HG03108 (cell line): ENCODE data around the gene AGT.

Experiments
- ATAC-seq: cut with Tn5 transposase; IDR thresholded peaks from one replicate; pipeline ENCODE4 v1.9.1; 2021; ENCODE audit warnings: moderate library complexity; ENCODE audit not compliant: unreplicated experiment

The AGT gene

GRCh38 chr1:230713915-230714764 is at the start of gene AGT:
Gene AGT, minus strand, starts transcription at chr1:230714122. Its CDS starts 3,299 bp downstream, at chr1:230710823.
- no peak for ATAC-seq

GRCh38 chr1:230761443-230762167 is 47.7 kb upstream of the AGT start:
- no peak for ATAC-seq

GRCh38 chr1:230760360-230760827 is 46.5 kb upstream of the AGT start:
- ATAC-seq: no peak

DNA sequence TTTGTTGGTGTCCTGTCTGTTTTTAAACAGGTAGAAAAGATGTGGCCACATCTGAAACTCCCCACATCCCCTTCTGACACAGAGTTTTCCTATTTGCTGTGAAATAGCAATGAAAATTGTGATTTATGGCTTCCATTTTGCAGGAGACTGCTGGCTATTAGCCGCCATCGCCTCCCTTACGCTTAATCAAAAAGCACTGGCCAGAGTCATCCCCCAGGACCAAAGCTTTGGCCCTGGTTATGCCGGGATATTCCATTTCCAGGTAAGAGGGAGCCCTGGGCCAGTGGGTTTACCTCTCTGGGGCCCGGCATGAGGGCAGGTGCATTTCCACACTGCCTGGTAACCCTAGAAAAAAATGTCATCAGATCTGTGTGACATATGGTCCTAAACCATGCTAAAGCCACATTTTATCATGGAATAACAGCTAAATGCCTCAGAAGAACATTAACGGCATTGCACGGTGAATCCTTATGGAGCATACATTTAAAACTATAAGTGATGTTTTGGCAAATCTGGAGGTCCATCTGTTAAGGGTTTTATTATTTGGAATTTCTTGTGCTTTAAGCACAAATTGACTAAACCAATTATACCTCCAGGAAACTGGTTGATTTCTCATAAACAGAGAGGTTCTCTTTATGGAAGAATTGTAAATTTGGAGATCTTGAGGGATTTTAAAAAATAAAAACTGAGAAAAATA is 45.6 kb upstream of the AGT start:
- no peak for ATAC-seq

- no peak for ATAC-seq
Observed at GRCh38 chr1:230758709-230759368, 44.9 kb upstream of the AGT start.

DNA sequence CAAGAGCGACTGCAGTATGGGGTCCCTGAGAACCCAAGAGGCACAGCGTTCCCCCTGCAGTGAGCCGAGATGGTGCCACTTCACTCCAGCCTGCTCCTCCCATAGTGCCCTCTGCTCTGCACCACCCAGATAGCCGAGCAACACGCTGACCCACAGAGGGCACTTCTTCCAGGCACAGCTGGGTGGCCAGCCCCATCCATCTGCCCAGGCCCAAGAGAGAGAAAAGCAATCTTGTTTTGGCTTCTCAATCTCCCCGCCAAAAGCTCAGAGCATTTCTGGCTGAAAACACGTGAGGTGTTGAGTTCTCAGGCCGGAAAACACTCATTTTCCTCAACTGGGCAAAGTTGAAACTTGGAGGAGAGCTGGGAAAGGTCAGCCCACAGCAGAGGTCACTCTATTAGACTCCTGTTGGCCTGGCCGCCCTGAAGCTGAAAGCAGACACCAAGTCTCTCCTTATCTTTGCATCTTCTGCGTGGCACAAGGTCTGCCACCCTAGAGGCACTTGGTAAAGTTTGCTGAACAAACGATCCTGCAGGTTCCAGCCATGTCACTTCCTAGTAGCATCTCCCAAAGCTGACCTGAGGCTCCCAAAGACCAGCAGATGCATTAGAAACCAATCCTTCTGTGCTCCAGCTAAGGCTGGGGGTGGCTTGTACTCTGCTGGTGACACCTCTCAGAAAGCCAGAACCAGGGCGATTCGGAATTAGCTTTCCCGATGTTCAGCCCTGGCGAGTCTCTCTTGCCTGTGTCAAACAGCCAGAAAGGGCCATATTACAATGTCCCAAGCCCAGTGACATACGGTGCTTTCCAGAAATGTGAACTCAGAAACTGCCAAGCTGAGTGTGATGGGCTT is 44.2 kb upstream of the AGT start:
- ATAC-seq: no peak

DNA sequence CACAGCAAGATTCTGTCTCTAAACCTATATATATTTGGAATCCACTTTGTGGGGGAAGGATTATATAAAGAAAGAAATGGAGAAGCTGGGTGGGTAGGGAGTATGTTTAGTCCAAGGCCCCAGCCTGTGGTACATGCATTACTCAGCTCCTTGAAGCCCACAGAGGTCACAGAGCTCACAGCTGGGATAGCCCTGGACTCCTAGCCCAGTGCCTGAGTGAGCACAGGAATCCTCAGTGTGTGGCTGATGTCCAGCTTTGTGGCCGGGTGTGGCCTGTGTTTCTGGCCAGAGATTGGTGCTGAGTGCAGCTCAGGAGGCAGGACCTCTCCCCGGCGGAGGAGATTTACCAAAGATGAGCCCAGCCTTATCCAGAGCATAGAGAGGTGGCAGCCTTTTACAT is 40.9 kb upstream of the AGT start:
- ATAC-seq: no peak

- peak; percentile 46 for ATAC-seq
Observed at GRCh38 chr1:230753586-230754251, 39.8 kb upstream of the AGT start.

DNA sequence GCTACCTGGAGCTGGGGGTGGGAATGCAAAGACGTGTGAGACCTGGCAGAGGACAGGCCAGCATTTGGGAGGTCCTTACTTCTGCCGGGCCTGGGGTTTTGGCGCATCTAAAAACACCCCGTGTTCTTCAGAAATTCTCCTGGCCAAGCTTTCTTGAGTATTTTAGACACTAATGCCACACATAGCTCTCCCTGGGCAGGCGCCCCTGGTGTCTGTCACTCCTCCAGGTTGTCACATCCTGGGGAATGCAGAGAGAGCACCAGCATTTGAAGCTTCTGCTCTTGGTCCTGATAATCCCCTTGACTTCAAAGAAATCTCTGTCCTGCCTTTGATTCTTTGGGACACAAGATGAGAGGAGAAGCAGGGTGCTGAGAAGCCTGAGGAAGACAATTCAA is 39.3 kb upstream of the AGT start:
- ATAC-seq: no peak

DNA sequence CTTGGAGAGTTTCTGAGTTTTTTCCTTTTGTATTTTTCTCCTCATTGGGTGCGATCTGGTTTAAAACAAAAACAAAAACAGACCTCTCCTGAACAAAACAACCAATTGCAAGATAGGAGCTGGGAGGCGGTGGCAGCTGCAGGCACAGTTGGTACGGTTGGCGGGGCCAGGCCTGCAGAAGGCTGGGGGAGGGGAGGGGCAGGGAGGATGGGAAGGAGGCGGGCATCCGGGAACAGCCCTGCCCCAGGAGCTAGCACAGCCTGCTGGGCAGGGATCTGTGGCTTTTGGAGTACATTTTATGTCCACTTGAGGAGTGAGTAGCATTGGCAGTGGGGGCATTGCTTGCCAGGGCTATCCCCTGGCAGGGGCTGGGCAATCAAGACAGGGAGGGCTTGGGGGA is 38.5 kb upstream of the AGT start:
- no peak for ATAC-seq

GRCh38 chr1:230750986-230751625 is 37.2 kb upstream of the AGT start:
- ATAC-seq: no peak

GRCh38 chr1:230750576-230750975 is 36.7 kb upstream of the AGT start:
- no peak for ATAC-seq

- no peak for ATAC-seq
Observed at GRCh38 chr1:230749635-230750034, 35.7 kb upstream of the AGT start.

- ATAC-seq: no peak
Observed at GRCh38 chr1:230749150-230749549, 35.2 kb upstream of the AGT start.

DNA sequence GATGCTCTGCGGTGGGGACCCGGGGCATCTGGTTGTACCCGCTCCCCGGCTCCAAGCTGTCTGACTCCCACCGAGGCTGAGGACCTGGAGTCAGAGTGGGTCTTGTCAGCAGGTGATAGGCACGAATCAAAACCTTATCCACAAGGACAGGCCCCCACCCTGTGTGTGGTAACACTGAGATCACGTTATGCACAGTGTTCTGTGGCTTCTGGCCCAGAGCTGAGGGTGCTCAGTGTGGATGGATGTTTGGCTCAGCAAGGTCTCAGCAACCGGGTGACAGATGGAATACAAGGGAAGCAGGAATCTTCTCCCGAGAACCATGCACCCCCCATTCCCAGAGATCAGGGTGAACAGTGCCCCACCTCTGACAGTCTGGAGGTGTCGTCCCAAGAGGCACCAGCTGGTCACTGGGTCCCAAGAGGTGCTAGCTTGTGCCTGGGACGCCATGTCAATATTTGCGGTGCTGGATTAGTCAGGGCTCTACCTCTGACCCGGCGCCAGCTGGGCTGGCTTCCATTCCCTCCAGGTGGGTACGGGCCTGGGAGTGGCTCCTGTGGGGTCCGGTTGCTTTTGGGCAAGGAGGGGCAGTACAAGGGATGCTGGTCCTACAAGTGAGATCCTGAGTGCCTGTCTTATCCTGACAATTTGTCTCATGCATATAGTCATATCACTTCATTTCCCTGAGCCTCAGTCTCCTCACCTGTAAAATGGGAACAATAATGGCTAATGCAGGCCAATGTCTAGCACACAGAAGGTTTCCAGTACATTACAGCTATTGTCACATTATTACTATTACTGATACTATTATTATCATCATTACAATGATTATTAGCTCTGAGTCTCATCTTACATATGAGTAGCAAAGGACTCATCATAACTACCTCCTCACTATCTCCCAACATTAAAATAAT is 34.2 kb upstream of the AGT start:
- ATAC-seq: no peak

DNA sequence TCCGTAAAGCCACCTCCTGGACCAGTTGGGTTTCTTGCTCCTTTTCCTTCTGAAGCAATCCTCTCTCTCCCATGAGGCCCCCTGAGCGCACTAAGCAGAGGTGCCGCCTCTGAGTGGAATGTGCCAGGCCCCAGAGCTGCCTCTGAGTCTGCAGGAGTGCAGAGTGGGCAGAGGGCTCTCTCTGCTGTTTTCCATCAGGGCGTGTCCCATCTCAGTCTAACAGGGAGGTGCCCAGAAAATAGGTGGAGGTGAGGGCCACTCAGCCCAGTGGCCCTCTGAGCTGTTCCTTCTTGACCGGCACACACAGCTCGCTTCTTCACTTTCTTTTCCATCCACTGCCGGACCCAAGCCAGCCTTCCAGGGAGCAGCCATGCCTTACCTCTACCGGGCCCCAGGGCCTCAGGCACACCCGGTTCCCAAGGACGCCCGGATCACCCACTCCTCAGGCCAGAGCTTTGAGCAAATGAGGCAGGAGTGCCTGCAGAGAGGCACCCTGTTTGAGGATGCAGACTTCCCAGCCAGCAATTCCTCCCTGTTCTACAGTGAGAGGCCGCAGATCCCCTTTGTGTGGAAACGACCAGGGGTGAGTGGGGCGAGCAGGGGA is 33.3 kb upstream of the AGT start, which contains the start of gene CAPN9:
Gene CAPN9, plus strand, starts transcription at position 262 of the 604 bp plus-strand sequence. Its CDS starts 109 bp downstream, at position 371.
- ATAC-seq: no peak

- ATAC-seq: no peak
Observed at GRCh38 chr1:230746617-230747016, 32.7 kb upstream of the AGT start.
